BLaER1 (cell line): ENCODE measurements around the gene PPP1R10.

Experiments
- H3K27ac ChIP-seq: shearing (Covaris generic); formaldehyde crosslinking; 2 replicates; pipeline ENCODE4 v1.8.1; 2022
- H3K27me3 ChIP-seq: shearing (Covaris generic); formaldehyde crosslinking; 2 replicates; pipeline ENCODE4 v1.8.1; 2022
- H3K36me3 ChIP-seq: shearing (Covaris generic); formaldehyde crosslinking; 2 replicates; pipeline ENCODE4 v1.8.1; 2022
- H3K4me1 ChIP-seq: shearing (Covaris generic); formaldehyde crosslinking; 2 replicates; pipeline ENCODE4 v1.8.1; 2022
- H3K4me2 ChIP-seq: shearing (Covaris generic); formaldehyde crosslinking; 2 replicates; pipeline ENCODE4 v1.8.1; 2022
- H3K4me3 ChIP-seq: shearing (Covaris generic); formaldehyde crosslinking; 2 replicates; pipeline ENCODE4 v1.8.1; 2022
- H3K9ac ChIP-seq: shearing (Covaris generic); formaldehyde crosslinking; 2 replicates; pipeline ENCODE4 v1.8.1; 2022
- H3K9me3 ChIP-seq: shearing (Covaris generic); formaldehyde crosslinking; 2 replicates; pipeline ENCODE4 v1.8.1; 2022
- H4K20me1 ChIP-seq: shearing (Covaris generic); formaldehyde crosslinking; 2 replicates; pipeline ENCODE4 v1.8.1; 2022
- Cebpa-rat ChIP-seq: shearing (Covaris generic); IDR thresholded peaks from 2 replicates; pipeline ENCODE4 v1.8.1; 2022

PPP1R10 gene

GRCh38 chr6:30613251-30614043, 3.6 kb downstream of the PPP1R10 start:
- peak overlapping the region; percentile 98 for H3K27ac ChIP-seq
- H3K9me3 ChIP-seq, result no peaks in the 10 kb centered on the region
- H3K4me3 ChIP-seq, result peak overlapping the region; percentile 82
- H3K4me1 ChIP-seq, result peaks cover 65% of the 10 kb centered on the region
- H3K4me2 ChIP-seq, result peak overlapping the region; percentile 94
- H3K9ac ChIP-seq, result peak overlapping the region; percentile 99
- H3K27me3 ChIP-seq, result no peaks in the 10 kb centered on the region
- peaks cover 59% of the 10 kb centered on the region for H3K36me3 ChIP-seq
- no peak for TF ChIP-seq Cebpa-rat
- peaks cover 55% of the 10 kb centered on the region for H4K20me1 ChIP-seq

- H3K4me3 ChIP-seq, result no peak overlapping the region
- peaks cover 66% of the 10 kb centered on the region for H3K36me3 ChIP-seq
- no peak for TF ChIP-seq Cebpa-rat
- H3K9me3 ChIP-seq, result no peaks in the 10 kb centered on the region
- H3K4me2 ChIP-seq, result peak overlapping the region; percentile 94
- H3K4me1 ChIP-seq, result peaks cover 69% of the 10 kb centered on the region
- peaks cover 62% of the 10 kb centered on the region for H4K20me1 ChIP-seq
- peak overlapping the region; percentile 99 for H3K9ac ChIP-seq
- H3K27ac ChIP-seq, result peak overlapping the region; percentile 98
- H3K27me3 ChIP-seq, result no peaks in the 10 kb centered on the region
Measured at GRCh38 chr6:30612687-30613248, 4.3 kb downstream of the PPP1R10 start.

GRCh38 chr6:30612213-30612612, 4.8 kb downstream of the PPP1R10 start:
- Histone ChIP-seq H3K4me2 (peak overlapping the region; percentile 94), H3K4me3 (no peak overlapping the region), H3K36me3 (peaks cover 70% of the 10 kb centered on the region), H3K27me3 (no peaks in the 10 kb centered on the region), H3K9me3 (no peaks in the 10 kb centered on the region), H3K9ac (no peak overlapping the region), H3K27ac (peak overlapping the region; percentile 98; the same call in 1 of the 2 replicates), H4K20me1 (peaks cover 66% of the 10 kb centered on the region), H3K4me1 (peaks cover 74% of the 10 kb centered on the region)
- no peak for TF ChIP-seq Cebpa-rat

- Histone ChIP-seq H3K4me1 (peaks cover 78% of the 10 kb centered on the region), H3K36me3 (peaks cover 69% of the 10 kb centered on the region), H3K4me3 (no peak overlapping the region), H4K20me1 (peaks cover 66% of the 10 kb centered on the region), H3K4me2 (peak overlapping the region; percentile 94), H3K9me3 (no peaks in the 10 kb centered on the region), H3K9ac (no peak overlapping the region), H3K27ac (no peak overlapping the region), H3K27me3 (no peaks in the 10 kb centered on the region)
- TF ChIP-seq Cebpa-rat, result no peak
Measured at GRCh38 chr6:30611856-30612194, 5.2 kb downstream of the PPP1R10 start.

GRCh38 chr6:30611150-30611855, 5.7 kb downstream of the PPP1R10 start:
- H4K20me1 ChIP-seq, result peaks cover 71% of the 10 kb centered on the region
- peaks cover 68% of the 10 kb centered on the region for H3K36me3 ChIP-seq
- no peaks in the 10 kb centered on the region for H3K27me3 ChIP-seq
- no peaks in the 10 kb centered on the region for H3K9me3 ChIP-seq
- H3K4me1 ChIP-seq, result peaks cover 83% of the 10 kb centered on the region
- no peak overlapping the region for H3K9ac ChIP-seq
- peak overlapping the region; percentile 94; the same call in 1 of the 2 replicates for H3K4me2 ChIP-seq
- no peak for TF ChIP-seq Cebpa-rat
- H3K4me3 ChIP-seq, result no peak overlapping the region
- H3K27ac ChIP-seq, result peak overlapping the region; percentile 23; the same call in 1 of the 2 replicates

GRCh38 chr6:30610065-30610464, 7.0 kb downstream of the PPP1R10 start:
- H3K4me2 ChIP-seq, result peak overlapping the region; percentile 94; the same call in 1 of the 2 replicates
- H3K4me1 ChIP-seq, result peaks cover 96% of the 10 kb centered on the region
- no peaks in the 10 kb centered on the region for H3K27me3 ChIP-seq
- no peak for TF ChIP-seq Cebpa-rat
- H3K9ac ChIP-seq, result no peak overlapping the region
- no peak overlapping the region for H3K4me3 ChIP-seq
- H3K36me3 ChIP-seq, result peaks cover 75% of the 10 kb centered on the region
- H4K20me1 ChIP-seq, result peaks cover 84% of the 10 kb centered on the region
- H3K9me3 ChIP-seq, result no peaks in the 10 kb centered on the region
- no peak overlapping the region for H3K27ac ChIP-seq

GRCh38 chr6:30603961-30604360, 13.1 kb downstream of the PPP1R10 start:
- Histone ChIP-seq H3K9me3 (no peaks in the 10 kb centered on the region), H4K20me1 (peaks cover 69% of the 10 kb centered on the region), H3K27ac (peak overlapping the region; percentile 76), H3K4me2 (peak overlapping the region; percentile 93), H3K4me1 (peaks cover 96% of the 10 kb centered on the region), H3K9ac (peak overlapping the region; percentile 57), H3K36me3 (peaks cover 94% of the 10 kb centered on the region), H3K4me3 (peak overlapping the region; percentile 47), H3K27me3 (no peaks in the 10 kb centered on the region)
- no peak for TF ChIP-seq Cebpa-rat

- Histone ChIP-seq H3K4me1 (peaks cover 86% of the 10 kb centered on the region), H3K36me3 (peaks cover 92% of the 10 kb centered on the region), H3K4me2 (peak overlapping the region; percentile 93), H3K27ac (peak overlapping the region; percentile 76), H3K4me3 (peak overlapping the region; percentile 47), H3K9me3 (no peaks in the 10 kb centered on the region), H3K9ac (peak overlapping the region; percentile 66; the same call in 1 of the 2 replicates), H3K27me3 (no peaks in the 10 kb centered on the region), H4K20me1 (peaks cover 52% of the 10 kb centered on the region)
- TF ChIP-seq Cebpa-rat, result no peak
Measured at GRCh38 chr6:30601815-30602641, 15.0 kb downstream of the PPP1R10 start.

GRCh38 chr6:30601436-30601814, 15.6 kb downstream of the PPP1R10 start:
- H3K27ac ChIP-seq, result peak overlapping the region; percentile 76
- no peak for TF ChIP-seq Cebpa-rat
- peak overlapping the region; percentile 66 for H3K9ac ChIP-seq
- peaks cover 49% of the 10 kb centered on the region for H4K20me1 ChIP-seq
- peaks cover 80% of the 10 kb centered on the region for H3K4me1 ChIP-seq
- peak overlapping the region; percentile 47; the same call in 1 of the 2 replicates for H3K4me3 ChIP-seq
- peak overlapping the region; percentile 93 for H3K4me2 ChIP-seq
- peaks cover 96% of the 10 kb centered on the region for H3K36me3 ChIP-seq
- H3K9me3 ChIP-seq, result no peaks in the 10 kb centered on the region
- H3K27me3 ChIP-seq, result no peaks in the 10 kb centered on the region
